Skeletal muscle satellite cell (primary cell): ENCODE results near the gene ZFYVE21.

Source experiments
- H3K27me3 ChIP-seq: 2 replicates; pipeline ENCODE4 v1.7.0; 2013; ENCODE audit warnings: low read length; ENCODE audit not compliant: control insufficient read depth, insufficient read depth
- H3K36me3 ChIP-seq: 2 replicates; pipeline ENCODE4 v1.7.0; 2013; ENCODE audit warnings: mild to moderate bottlenecking, control low read depth, low read length; ENCODE audit not compliant: insufficient read depth
- H3K4me1 ChIP-seq: 2 replicates; pipeline ENCODE4 v1.7.0; 2013; ENCODE audit warnings: low read length; ENCODE audit not compliant: control insufficient read depth, insufficient read depth
- H3K4me2 ChIP-seq: 2 replicates; pipeline ENCODE4 v1.7.0; 2013; ENCODE audit warnings: mild to moderate bottlenecking, low read length
- H3K4me3 ChIP-seq: 2 replicates; pipeline ENCODE4 v1.7.0; 2013; ENCODE audit warnings: low read length
- H3K9ac ChIP-seq: 2 replicates; pipeline ENCODE4 v1.7.0; 2013; ENCODE audit warnings: mild to moderate bottlenecking, low read depth, low read length, moderate library complexity
- H3K9me3 ChIP-seq: replicated peaks from 2 replicates; pipeline ENCODE4 v1.7.0; 2013; ENCODE audit warnings: mild to moderate bottlenecking, control low read depth, low read length

The ZFYVE21 gene

DNA sequence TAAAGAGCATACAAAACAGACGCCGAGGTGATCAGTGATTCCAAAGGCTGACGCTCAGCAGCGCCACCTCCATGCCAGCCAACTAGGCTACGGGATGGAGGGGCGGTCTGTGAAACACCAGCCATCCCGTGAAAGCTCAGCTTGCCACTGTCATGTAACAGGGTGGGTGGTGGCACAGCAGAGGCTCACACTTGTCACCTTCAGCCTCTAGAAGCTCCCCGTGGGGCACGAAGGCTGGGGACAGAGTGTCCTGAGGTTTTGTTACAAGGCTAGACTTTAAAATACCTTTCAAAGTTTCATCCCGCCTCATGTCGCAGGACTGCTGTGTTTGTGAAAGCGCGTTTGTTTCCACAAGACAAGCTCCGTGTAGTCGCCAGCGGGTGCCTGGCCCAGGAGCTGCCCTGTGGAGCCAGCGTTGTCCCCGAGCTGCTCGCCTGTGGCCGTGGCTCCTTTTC is 21.0 kb upstream of the ZFYVE21 start:
- Histone ChIP-seq H3K4me2 (no peak overlapping the region), H3K9ac (no peak overlapping the region), H3K27me3 (no peaks in the 10 kb centered on the region), H3K4me3 (no peak overlapping the region), H3K36me3 (peaks cover 72% of the 10 kb centered on the region), H3K9me3 (no peaks in the 10 kb centered on the region), H3K4me1 (peaks cover 21% of the 10 kb centered on the region)

GRCh38 chr14:103695296-103696069 is 20.1 kb upstream of the ZFYVE21 start:
- H3K36me3 ChIP-seq, result peaks cover 76% of the 10 kb centered on the region
- no peaks in the 10 kb centered on the region for H3K27me3 ChIP-seq
- no peak overlapping the region for H3K4me3 ChIP-seq
- peaks cover 30% of the 10 kb centered on the region for H3K4me1 ChIP-seq
- H3K9ac ChIP-seq, result no peak overlapping the region
- H3K9me3 ChIP-seq, result no peaks in the 10 kb centered on the region
- peak overlapping the region; percentile 42 for H3K4me2 ChIP-seq

- Histone ChIP-seq H3K4me2 (peak overlapping the region; percentile 8), H3K27me3 (no peaks in the 10 kb centered on the region), H3K9me3 (no peaks in the 10 kb centered on the region), H3K36me3 (peaks cover 76% of the 10 kb centered on the region), H3K4me1 (peaks cover 35% of the 10 kb centered on the region), H3K9ac (no peak overlapping the region), H3K4me3 (no peak overlapping the region)
These were observed 19.6 kb upstream of the ZFYVE21 start for GRCh38 chr14:103696070-103696402.

DNA sequence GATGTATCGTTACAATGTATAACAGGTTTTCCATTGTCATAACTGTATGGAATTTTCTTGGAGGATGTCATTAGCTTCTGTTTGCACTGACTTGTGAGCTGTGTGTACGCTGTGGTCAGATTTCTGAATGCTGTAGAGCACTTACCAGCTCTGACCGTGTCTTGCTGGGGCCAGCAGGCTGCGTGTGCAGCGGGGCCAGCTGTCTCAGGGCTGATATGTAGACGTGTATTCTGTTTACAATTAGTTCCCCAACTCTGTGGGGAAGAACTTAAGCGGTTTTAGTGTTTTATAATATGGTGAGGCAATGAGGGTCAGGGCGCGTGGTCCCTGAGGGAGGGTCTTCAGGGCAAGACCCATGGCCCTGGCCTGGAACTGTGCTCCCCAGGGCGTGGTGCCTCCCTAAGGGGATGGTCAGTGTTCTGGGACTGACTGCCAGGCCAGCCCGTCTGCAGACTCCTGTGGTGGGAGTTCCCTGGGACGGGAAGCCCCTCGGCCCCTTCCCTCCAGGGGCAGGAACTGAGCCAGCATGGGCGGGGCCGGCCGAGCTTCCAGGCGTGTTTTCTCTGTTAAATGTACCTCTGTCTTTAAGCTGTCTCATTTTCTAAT is 19.0 kb upstream of the ZFYVE21 start:
- peaks cover 79% of the 10 kb centered on the region for H3K36me3 ChIP-seq
- no peak overlapping the region for H3K9ac ChIP-seq
- H3K4me1 ChIP-seq, result peaks cover 35% of the 10 kb centered on the region
- no peak overlapping the region for H3K4me3 ChIP-seq
- H3K9me3 ChIP-seq, result no peaks in the 10 kb centered on the region
- no peaks in the 10 kb centered on the region for H3K27me3 ChIP-seq
- H3K4me2 ChIP-seq, result peak overlapping the region; percentile 8

GRCh38 chr14:103697206-103697602 is 18.4 kb upstream of the ZFYVE21 start:
- H3K27me3 ChIP-seq, result no peaks in the 10 kb centered on the region
- H3K4me3 ChIP-seq, result no peak overlapping the region
- peaks cover 82% of the 10 kb centered on the region for H3K36me3 ChIP-seq
- no peak overlapping the region for H3K4me2 ChIP-seq
- H3K9me3 ChIP-seq, result no peaks in the 10 kb centered on the region
- H3K4me1 ChIP-seq, result peaks cover 35% of the 10 kb centered on the region
- H3K9ac ChIP-seq, result no peak overlapping the region

- Histone ChIP-seq H3K36me3 (peaks cover 82% of the 10 kb centered on the region), H3K9me3 (no peaks in the 10 kb centered on the region), H3K4me1 (peaks cover 35% of the 10 kb centered on the region), H3K4me2 (no peak overlapping the region), H3K9ac (no peak overlapping the region), H3K4me3 (no peak overlapping the region), H3K27me3 (no peaks in the 10 kb centered on the region)
These were observed 17.8 kb upstream of the ZFYVE21 start for GRCh38 chr14:103697603-103698379.

DNA sequence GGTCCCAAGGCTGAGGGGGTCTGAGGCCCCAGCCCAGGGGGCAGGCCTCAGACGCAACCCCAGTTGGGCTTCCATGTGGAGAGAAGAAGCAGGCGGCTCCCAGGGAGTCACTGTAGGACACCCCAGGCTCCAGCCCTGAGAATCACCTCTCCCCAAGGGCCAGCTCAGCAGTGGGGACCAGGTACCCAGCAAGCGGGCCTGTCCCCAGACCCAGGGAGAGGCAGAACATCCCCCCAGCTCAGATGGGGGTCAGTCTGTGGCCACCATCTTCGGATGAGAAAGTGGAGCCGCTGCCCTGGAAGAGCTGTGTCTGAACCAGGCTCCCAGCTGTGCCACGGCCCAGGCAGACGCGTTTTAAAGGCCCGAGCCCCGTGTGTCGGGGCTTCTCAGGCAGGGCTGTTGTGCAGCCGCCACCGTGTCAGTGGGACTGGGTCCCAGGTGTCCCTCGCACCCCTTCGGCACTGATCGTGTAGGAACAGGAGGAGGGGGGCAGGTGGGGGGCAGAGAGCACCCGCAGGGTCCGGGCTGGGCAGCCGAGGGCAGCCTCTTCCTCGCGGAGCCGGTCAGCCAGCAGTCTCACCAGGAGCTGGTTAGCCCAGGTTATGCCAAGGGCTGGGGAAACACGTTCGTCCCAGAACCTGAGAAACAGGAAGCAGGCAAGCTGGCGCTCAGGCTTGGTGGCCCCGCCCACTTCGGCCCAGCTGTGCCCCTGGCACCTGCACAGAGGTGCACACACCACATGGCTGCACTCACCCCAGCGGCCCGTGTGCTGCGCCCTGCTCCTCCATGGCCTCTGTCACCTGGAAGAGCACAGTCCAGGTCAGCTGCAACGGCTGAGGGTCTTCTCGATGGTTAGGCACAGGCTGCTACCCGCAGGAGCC is 17.0 kb upstream of the ZFYVE21 start:
- H3K9ac ChIP-seq, result no peak overlapping the region
- no peak overlapping the region for H3K4me3 ChIP-seq
- H3K4me1 ChIP-seq, result peaks cover 35% of the 10 kb centered on the region
- peaks cover 82% of the 10 kb centered on the region for H3K36me3 ChIP-seq
- H3K27me3 ChIP-seq, result no peaks in the 10 kb centered on the region
- H3K9me3 ChIP-seq, result no peaks in the 10 kb centered on the region
- H3K4me2 ChIP-seq, result no peak overlapping the region

GRCh38 chr14:103699261-103699661 is 16.3 kb upstream of the ZFYVE21 start:
- H3K4me2 ChIP-seq, result no peak overlapping the region
- no peaks in the 10 kb centered on the region for H3K27me3 ChIP-seq
- H3K9ac ChIP-seq, result no peak overlapping the region
- no peaks in the 10 kb centered on the region for H3K9me3 ChIP-seq
- no peak overlapping the region for H3K4me3 ChIP-seq
- peaks cover 35% of the 10 kb centered on the region for H3K4me1 ChIP-seq
- H3K36me3 ChIP-seq, result peaks cover 80% of the 10 kb centered on the region

DNA sequence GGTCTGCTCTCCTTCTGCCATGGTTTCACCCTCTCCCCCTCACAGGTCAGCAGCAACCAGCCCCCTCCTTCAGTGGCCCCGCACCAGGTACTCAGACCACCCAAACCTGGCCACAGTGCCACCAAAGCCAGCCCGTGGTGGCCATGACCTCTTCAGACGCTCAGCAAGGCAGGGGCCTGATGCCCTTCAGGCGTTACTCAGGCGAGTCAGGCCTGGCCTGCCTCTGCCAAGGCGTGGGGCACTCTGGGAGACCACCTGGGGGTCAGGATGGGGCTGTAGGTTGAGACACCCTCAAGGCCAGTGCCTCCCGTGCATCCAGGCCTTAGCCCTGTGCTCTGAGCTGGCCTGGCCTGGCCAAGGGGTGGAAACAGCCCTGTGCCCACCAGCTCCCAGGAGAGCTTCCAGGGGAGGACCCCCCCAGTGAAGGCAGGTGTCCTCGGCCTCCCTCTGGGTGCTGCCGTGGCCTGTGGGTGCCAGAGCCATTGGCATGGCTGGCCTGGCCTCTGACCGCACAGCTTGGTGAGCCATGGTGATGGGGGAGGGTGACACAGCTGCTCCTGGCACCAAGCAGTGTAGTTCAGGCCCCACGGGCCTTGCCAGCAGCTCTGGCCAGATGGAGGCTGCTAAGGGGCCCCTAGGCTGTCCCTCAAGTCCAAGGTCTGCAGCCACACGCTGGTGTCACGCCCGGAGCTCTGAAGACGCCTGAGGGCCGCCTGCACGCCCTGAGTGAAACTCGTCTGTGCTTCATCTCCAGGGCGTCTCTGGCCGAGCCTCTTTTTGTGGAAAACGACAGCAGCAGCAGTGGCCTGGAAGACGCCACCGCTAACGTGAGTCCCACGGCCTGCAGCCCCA is 15.5 kb upstream of the ZFYVE21 start:
- no peak overlapping the region for H3K9ac ChIP-seq
- H3K36me3 ChIP-seq, result peaks cover 80% of the 10 kb centered on the region
- H3K4me1 ChIP-seq, result peaks cover 35% of the 10 kb centered on the region

GRCh38 chr14:103700753-103701490 is 14.7 kb upstream of the ZFYVE21 start:
- no peak overlapping the region for H3K9ac ChIP-seq
- no peaks in the 10 kb centered on the region for H3K27me3 ChIP-seq
- H3K9me3 ChIP-seq, result no peaks in the 10 kb centered on the region
- no peak overlapping the region for H3K4me3 ChIP-seq
- H3K4me1 ChIP-seq, result peaks cover 29% of the 10 kb centered on the region
- H3K4me2 ChIP-seq, result no peak overlapping the region
- peaks cover 82% of the 10 kb centered on the region for H3K36me3 ChIP-seq

More for the DNA sequence above, 15.5 kb upstream of the ZFYVE21 start:
- H3K9me3 ChIP-seq, result no peaks in the 10 kb centered on the region
- H3K4me2 ChIP-seq, result no peak overlapping the region
- no peaks in the 10 kb centered on the region for H3K27me3 ChIP-seq
- no peak overlapping the region for H3K4me3 ChIP-seq
